Measurements from ENCODE around the gene AKR7A2. TPM values are rescaled to one million over a fixed set of nuclear protein-coding genes. Genes with fewer than 3 reads are reported as not detected.

The AKR7A2 gene
- total and polyA plus RNA-seq, 2 experiments from 2014 or later = 20.8 to 53.6 TPM

DNA sequence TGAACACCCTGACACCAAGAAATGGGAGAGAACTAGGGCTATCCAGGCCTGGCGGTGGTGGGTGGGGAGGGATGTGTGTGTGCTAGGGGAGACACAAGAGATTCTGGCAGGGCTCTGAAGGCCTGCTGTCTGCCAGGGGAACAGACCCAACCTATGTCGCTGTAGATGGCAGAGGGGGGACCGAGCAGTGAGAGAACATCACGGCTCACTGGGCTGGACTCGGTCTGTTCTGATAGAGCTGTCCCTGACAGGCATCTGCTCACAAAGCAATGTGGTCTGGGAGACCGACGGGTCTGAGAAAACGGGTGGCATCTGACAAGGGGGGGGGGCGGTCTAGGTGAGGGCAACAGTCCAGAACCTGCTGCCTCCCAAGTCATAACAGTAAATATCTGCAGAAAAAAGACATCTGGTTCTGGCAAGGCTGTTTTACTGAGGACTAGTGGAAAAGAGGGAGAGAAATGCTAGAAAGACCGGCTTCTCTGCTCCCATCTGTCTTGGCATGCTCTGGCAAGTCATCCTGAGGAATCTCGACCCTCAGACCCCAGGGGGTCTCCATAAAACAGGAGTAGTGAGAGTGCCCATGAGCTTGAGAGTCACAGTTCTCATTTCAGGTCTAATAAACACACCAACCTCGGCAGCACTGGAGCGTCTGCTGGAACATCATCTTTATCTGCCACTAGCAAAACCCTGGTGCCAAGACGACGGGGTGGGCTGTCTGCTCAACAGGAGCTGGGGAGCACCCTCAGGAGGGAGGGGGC is 36.7 kb upstream of the AKR7A2 start (continued):
- TF ChIP-seq ZNF462 (CRISPR knock-in tag; IDR thresholded peaks at IDR 0.05) (no peak), REST (IDR thresholded peaks at IDR 0.05; ENCODE audit: unreplicated experiment) (no peak), CREB1 (CRISPR knock-in tag; IDR thresholded peaks at IDR 0.05; ENCODE audit: low read depth) (no peak)
- TF ChIP-seq, protein P1, sequence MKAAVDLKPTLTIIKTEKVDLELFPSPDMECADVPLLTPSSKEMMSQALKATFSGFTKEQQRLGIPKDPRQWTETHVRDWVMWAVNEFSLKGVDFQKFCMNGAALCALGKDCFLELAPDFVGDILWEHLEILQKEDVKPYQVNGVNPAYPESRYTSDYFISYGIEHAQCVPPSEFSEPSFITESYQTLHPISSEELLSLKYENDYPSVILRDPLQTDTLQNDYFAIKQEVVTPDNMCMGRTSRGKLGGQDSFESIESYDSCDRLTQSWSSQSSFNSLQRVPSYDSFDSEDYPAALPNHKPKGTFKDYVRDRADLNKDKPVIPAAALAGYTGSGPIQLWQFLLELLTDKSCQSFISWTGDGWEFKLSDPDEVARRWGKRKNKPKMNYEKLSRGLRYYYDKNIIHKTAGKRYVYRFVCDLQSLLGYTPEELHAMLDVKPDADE (IDR thresholded peaks at IDR 0.05) = no peak
- TF ChIP-seq, protein P2, sequence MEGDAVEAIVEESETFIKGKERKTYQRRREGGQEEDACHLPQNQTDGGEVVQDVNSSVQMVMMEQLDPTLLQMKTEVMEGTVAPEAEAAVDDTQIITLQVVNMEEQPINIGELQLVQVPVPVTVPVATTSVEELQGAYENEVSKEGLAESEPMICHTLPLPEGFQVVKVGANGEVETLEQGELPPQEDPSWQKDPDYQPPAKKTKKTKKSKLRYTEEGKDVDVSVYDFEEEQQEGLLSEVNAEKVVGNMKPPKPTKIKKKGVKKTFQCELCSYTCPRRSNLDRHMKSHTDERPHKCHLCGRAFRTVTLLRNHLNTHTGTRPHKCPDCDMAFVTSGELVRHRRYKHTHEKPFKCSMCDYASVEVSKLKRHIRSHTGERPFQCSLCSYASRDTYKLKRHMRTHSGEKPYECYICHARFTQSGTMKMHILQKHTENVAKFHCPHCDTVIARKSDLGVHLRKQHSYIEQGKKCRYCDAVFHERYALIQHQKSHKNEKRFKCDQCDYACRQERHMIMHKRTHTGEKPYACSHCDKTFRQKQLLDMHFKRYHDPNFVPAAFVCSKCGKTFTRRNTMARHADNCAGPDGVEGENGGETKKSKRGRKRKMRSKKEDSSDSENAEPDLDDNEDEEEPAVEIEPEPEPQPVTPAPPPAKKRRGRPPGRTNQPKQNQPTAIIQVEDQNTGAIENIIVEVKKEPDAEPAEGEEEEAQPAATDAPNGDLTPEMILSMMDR (conservative IDR thresholded peaks at IDR 0.05; ENCODE audit: low read depth in 2 of 2) = no peak
